GM13976 (cell line): Measurements from ENCODE around the gene TCP10L.

Experiments used
- DNase-seq: peaks from one replicate; pipeline ENCODE4 v3.0.0; 2012; ENCODE audit warnings: low spot score
- CTCF ChIP-seq: IDR thresholded peaks from 2 replicates; pipeline ENCODE4 v1.5.1; 2012; ENCODE audit warnings: borderline replicate concordance, mild to moderate bottlenecking; ENCODE audit not compliant: insufficient read depth; ENCODE audit errors: extremely low read depth, missing control alignments, control extremely low read depth
- in situ Hi-C: fragments of 300-500 bp; cut with MboI; formaldehyde crosslinking; loops from one replicate; pipeline ENCODE4 v1.12.0; 2022; ENCODE audit warnings: low sequenced_read_pairs, mixed read lengths, inconsistent platforms; ENCODE audit not compliant: unreplicated experiment

Gene TCP10L

GRCh38 chr21:32590130-32590529, 4.8 kb upstream of the TCP10L start:
- no peak for TF ChIP-seq CTCF
- in situ Hi-C loops, result no loop called here
- DNase-seq, result no peak

- no peak for DNase-seq
- in situ Hi-C loops, result no loop called here
- no peak for TF ChIP-seq CTCF
Observed at GRCh38 chr21:32587651-32588050, 2.3 kb upstream of the TCP10L start.

- in situ Hi-C loops, result no loop called here
- no peak for TF ChIP-seq CTCF
Observed at GRCh38 chr21:32587120-32587519, 1.8 kb upstream of the TCP10L start.

GRCh38 chr21:32585970-32586369, 647 bp upstream of the TCP10L start:
- in situ Hi-C loops, result no loop called here
- TF ChIP-seq CTCF, result no peak
- no peak for DNase-seq

More at GRCh38 chr21:32587120-32587519, 1.8 kb upstream of the TCP10L start:
- DNase-seq, result no peak

- in situ Hi-C loops, result no loop called here
- no peak for TF ChIP-seq CTCF
- DNase-seq, result no peak
Observed at GRCh38 chr21:32584472-32584871, 851 bp downstream of the TCP10L start.

- no peak for TF ChIP-seq CTCF
- DNase-seq, result no peak
- in situ Hi-C loops, result no loop called here
Observed at GRCh38 chr21:32581732-32582131, 3.6 kb downstream of the TCP10L start.

- TF ChIP-seq CTCF, result no peak
- no peak for DNase-seq
- in situ Hi-C loops, result no loop called here
Observed at GRCh38 chr21:32580949-32581348, 4.4 kb downstream of the TCP10L start.
